Thymus (tissue), 11 donors: ENCODE data around the gene MRPL40. TPM values are rescaled to one million over a fixed set of nuclear protein-coding genes. Genes with fewer than 3 reads are reported as not detected.

Experiments used
- DNase-seq, 9 donors: peaks; one replicate each; pipeline ENCODE4 v3.0.0-alpha.2; 2013; ENCODE audit warnings: low spot score in 9 of 9, low read depth in 6 of 9, missing footprints in 1 of 9
- H3K27ac ChIP-seq, 2 donors: one replicate each; pipeline ENCODE4 v1.5.1; 2013; ENCODE audit warnings: control low read depth in 1 of 2, low read depth in 1 of 2, low read length in 1 of 2, mild to moderate bottlenecking in 1 of 2, moderate library complexity in 1 of 2
- H3K27me3 ChIP-seq, 2 donors: one replicate each; pipeline ENCODE4 v1.5.1; 2013; ENCODE audit warnings: low read length in 1 of 2; ENCODE audit not compliant: control insufficient read depth in 2 of 2, insufficient read depth in 1 of 2
- H3K36me3 ChIP-seq, 2 donors: one replicate each; pipeline ENCODE4 v1.5.1; 2013; ENCODE audit warnings: low read length in 1 of 2, mild to moderate bottlenecking in 1 of 2, moderate library complexity in 1 of 2; ENCODE audit not compliant: control insufficient read depth in 2 of 2, insufficient read depth in 2 of 2
- H3K4me1 ChIP-seq, 2 donors: one replicate each; pipeline ENCODE4 v1.5.1; 2013; ENCODE audit warnings: low read length in 2 of 2; ENCODE audit not compliant: control insufficient read depth in 2 of 2, insufficient read depth in 2 of 2
- H3K4me3 ChIP-seq, 2 donors: one replicate each; pipeline ENCODE4 v1.5.1; 2013; ENCODE audit warnings: low read length in 2 of 2, control low read depth in 1 of 2, mild to moderate bottlenecking in 1 of 2
- H3K9me3 ChIP-seq, 2 donors: one replicate each; pipeline ENCODE4 v1.5.1; 2013; ENCODE audit warnings: low read length in 1 of 2, mild to moderate bottlenecking in 1 of 2; ENCODE audit not compliant: control insufficient read depth in 2 of 2, insufficient read depth in 1 of 2
- WGBS: extraction: QIAGEN DNeasy Blood & Tissue Kit; methylation state at CpG from one replicate; pipeline ENCODE4 v1.1.7; 2013; 5-methylcytosine and 5-hydroxymethylcytosine counted together
- polyA plus RNA-seq: library from polyadenylated mRNA; stranded (reverse); fragments of 200-250 nt; gene quantifications from one replicate; pipeline ENCODE4 v1.2.3, GENCODE V29; 2013
- total RNA-seq: library from RNA; stranded (reverse); fragments of 120-200 nt; gene quantifications from one replicate; pipeline ENCODE4 v1.2.4, GENCODE V29; 2013
- donor health status: healthy.

Gene MRPL40
- total and polyA plus RNA-seq, 2 donors = 36.5 to 50.6 TPM

- no peak overlapping the region for H3K27ac ChIP-seq
- no peak for DNase-seq
- no peak overlapping the region for H3K4me3 ChIP-seq
- 97% methylated on average over 9 of the region's 9 CpGs for WGBS
- H3K9me3 ChIP-seq = no peaks in the 10 kb centered on the region
- H3K36me3 ChIP-seq = peaks cover 82 to 85% of the 10 kb centered on the region in 2 donors
- no peaks in the 10 kb centered on the region for H3K4me1 ChIP-seq
- H3K27me3 ChIP-seq = no peaks in the 10 kb centered on the region
Measured at GRCh38 chr22:19466848-19467752, 34.8 kb downstream of the MRPL40 start.

- no peaks in the 10 kb centered on the region for H3K9me3 ChIP-seq
- peaks cover 86 to 91% of the 10 kb centered on the region in 2 donors for H3K36me3 ChIP-seq
- no peak for DNase-seq
- WGBS = 99% methylated on average over 6 of the region's 6 CpGs
- H3K27me3 ChIP-seq = no peaks in the 10 kb centered on the region
- no peaks in the 10 kb centered on the region for H3K4me1 ChIP-seq
- H3K4me3 ChIP-seq = no peak overlapping the region
- H3K27ac ChIP-seq = no peak overlapping the region
Measured at GRCh38 chr22:19467912-19468311, 35.6 kb downstream of the MRPL40 start.

- DNase-seq = no peak
- H3K36me3 ChIP-seq = peaks cover 91 to 92% of the 10 kb centered on the region in 2 donors
- no peaks in the 10 kb centered on the region for H3K9me3 ChIP-seq
- H3K27ac ChIP-seq = no peak overlapping the region
- H3K4me3 ChIP-seq = no peak overlapping the region
- H3K4me1 ChIP-seq = no peaks in the 10 kb centered on the region
- H3K27me3 ChIP-seq = no peaks in the 10 kb centered on the region
- WGBS = 99% methylated on average over 7 of the region's 7 CpGs
Measured at GRCh38 chr22:19469421-19469820, 37.1 kb downstream of the MRPL40 start.

GRCh38 chr22:19470010-19470409, 37.7 kb downstream of the MRPL40 start:
- 98% methylated on average over 2 of the region's 2 CpGs for WGBS
- Histone ChIP-seq H3K9me3 (no peaks in the 10 kb centered on the region), H3K4me3 (no peak overlapping the region), H3K36me3 (peaks cover 90 to 91% of the 10 kb centered on the region in 2 donors), H3K27me3 (no peaks in the 10 kb centered on the region), H3K27ac (no peak overlapping the region), H3K4me1 (no peaks in the 10 kb centered on the region)
- no peak for DNase-seq

GRCh38 chr22:19471572-19471971, 39.2 kb downstream of the MRPL40 start:
- H3K27me3 ChIP-seq = no peaks in the 10 kb centered on the region
- H3K27ac ChIP-seq = no peak overlapping the region
- no peaks in the 10 kb centered on the region for H3K4me1 ChIP-seq
- H3K9me3 ChIP-seq = no peaks in the 10 kb centered on the region
- no peak for DNase-seq
- WGBS = 97% methylated on average over 11 of the region's 11 CpGs
- H3K36me3 ChIP-seq = peaks cover 80 to 82% of the 10 kb centered on the region in 2 donors
- H3K4me3 ChIP-seq = no peak overlapping the region

- WGBS = 97% methylated on average over 8 of the region's 8 CpGs
- no peak for DNase-seq
Measured at GRCh38 chr22:19472233-19472632, 39.9 kb downstream of the MRPL40 start.

DNA sequence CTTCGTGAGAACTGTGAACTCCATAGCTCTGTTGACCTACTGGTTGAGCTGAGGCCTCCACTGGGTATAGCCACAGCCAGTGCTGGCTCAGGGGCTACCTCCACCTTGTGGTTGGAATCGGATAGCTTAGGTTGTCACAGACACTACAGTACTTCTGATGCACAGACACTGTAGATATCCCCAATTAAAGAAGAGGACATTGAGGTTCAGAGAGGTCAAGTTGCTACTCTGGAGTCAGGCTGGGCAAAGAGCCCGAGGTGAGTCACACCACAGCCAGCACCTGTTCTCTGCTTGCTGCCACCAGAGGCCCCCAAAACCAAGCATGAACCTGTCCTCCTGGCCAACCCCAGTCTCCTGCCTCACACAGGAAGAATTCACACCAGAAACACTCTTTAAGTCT, 41.2 kb downstream of the MRPL40 start:
- Histone ChIP-seq H3K27me3 (no peaks in the 10 kb centered on the region), H3K36me3 (peaks cover 60 to 62% of the 10 kb centered on the region in 2 donors), H3K27ac (no peak overlapping the region), H3K9me3 (no peaks in the 10 kb centered on the region), H3K4me3 (no peak overlapping the region), H3K4me1 (peaks cover 5% of the 10 kb centered on the region in 2 donors)
- no peak for DNase-seq
- WGBS = 96% methylated on average over 3 of the region's 3 CpGs

More at GRCh38 chr22:19472233-19472632, 39.9 kb downstream of the MRPL40 start:
- Histone ChIP-seq H3K4me1 (no peaks in the 10 kb centered on the region), H3K27me3 (no peaks in the 10 kb centered on the region), H3K27ac (no peak overlapping the region), H3K36me3 (peaks cover 74 to 76% of the 10 kb centered on the region in 2 donors), H3K9me3 (no peaks in the 10 kb centered on the region), H3K4me3 (no peak overlapping the region)

DNA sequence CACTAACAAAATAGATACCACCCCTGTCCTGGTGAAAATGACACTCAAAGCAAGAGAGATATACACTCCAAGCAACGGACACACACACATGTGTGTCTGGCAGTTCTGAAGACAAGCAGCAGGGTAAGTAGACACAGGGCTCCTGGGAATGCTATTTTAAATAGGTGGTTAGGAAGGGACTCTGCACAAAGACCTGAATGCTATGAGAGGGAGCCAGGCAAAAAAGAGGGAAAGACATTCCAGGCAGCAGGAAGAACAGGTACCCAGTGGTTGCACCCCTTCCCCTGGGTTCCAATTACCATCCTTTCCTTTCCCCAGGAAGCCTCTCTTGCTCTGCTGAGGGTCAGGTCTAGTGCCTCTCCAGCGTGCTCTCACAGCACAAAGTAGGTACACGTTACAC, 43.7 kb downstream of the MRPL40 start:
- Histone ChIP-seq H3K27me3 (no peaks in the 10 kb centered on the region), H3K9me3 (no peaks in the 10 kb centered on the region), H3K36me3 (peaks cover 36 to 38% of the 10 kb centered on the region in 2 donors), H3K27ac (no peak overlapping the region), H3K4me3 (no peak overlapping the region), H3K4me1 (peaks cover 12 to 15% of the 10 kb centered on the region in 2 donors)
- 95% methylated on average over 3 of the region's 3 CpGs for WGBS
- no peak for DNase-seq

GRCh38 chr22:19477321-19478044, 45.1 kb downstream of the MRPL40 start:
- no peaks in the 10 kb centered on the region for H3K9me3 ChIP-seq
- peaks cover 12 to 15% of the 10 kb centered on the region in 2 donors for H3K4me1 ChIP-seq
- H3K36me3 ChIP-seq = peaks cover 23 to 31% of the 10 kb centered on the region in 2 donors
- H3K4me3 ChIP-seq = peak overlapping the region; percentile 78 to 89
- peak in 3 of 9 donors; percentile 18 to 45 (median 19) for DNase-seq
- 28% methylated on average over 5 of the region's 5 CpGs for WGBS
- H3K27me3 ChIP-seq = no peaks in the 10 kb centered on the region
- peak overlapping the region in 1 of 2 donors; percentile 21 for H3K27ac ChIP-seq
